Measurements from ENCODE around the gene RC3H1. TPM values are rescaled to one million over a fixed set of nuclear protein-coding genes. Genes with fewer than 3 reads are reported as not detected.

RC3H1 gene
- total RNA-seq, 2 donors from 2014 or later, result 20.3 to 34.1 TPM

DNA sequence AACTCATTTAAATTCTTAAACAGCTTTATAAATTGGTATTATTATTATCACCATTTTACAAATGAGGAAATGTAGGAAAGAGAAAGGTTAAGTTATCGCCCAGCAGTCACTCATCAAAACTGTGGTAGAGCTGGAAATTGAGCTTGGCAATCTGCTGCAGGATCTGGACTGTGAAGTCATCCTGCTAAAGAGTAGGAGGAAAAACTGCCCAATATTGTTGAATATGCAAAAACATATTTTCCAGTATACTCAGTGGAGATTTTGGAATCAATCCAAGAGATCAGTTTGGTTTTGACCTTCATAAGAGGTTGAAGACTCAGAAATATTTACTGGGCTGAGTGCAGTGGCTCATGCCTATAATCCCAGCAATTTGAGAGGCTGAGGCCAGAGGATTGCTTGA, 16.9 kb upstream of the RC3H1 start:
- no peak overlapping the region for H3K4me3 ChIP-seq
- H3K27me3 ChIP-seq (replicated peaks; ENCODE audit: insufficient read depth), result no peaks in the 10 kb centered on the region
- no peak for TF ChIP-seq POLR2AphosphoS5 (IDR thresholded peaks at IDR 0.05)
- TF ChIP-seq, protein P1, sequence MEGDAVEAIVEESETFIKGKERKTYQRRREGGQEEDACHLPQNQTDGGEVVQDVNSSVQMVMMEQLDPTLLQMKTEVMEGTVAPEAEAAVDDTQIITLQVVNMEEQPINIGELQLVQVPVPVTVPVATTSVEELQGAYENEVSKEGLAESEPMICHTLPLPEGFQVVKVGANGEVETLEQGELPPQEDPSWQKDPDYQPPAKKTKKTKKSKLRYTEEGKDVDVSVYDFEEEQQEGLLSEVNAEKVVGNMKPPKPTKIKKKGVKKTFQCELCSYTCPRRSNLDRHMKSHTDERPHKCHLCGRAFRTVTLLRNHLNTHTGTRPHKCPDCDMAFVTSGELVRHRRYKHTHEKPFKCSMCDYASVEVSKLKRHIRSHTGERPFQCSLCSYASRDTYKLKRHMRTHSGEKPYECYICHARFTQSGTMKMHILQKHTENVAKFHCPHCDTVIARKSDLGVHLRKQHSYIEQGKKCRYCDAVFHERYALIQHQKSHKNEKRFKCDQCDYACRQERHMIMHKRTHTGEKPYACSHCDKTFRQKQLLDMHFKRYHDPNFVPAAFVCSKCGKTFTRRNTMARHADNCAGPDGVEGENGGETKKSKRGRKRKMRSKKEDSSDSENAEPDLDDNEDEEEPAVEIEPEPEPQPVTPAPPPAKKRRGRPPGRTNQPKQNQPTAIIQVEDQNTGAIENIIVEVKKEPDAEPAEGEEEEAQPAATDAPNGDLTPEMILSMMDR (IDR thresholded peaks at IDR 0.05), result no peak
- no peak for TF ChIP-seq POLR2A (IDR thresholded peaks at IDR 0.05)
- no peak overlapping the region for H3K27ac ChIP-seq
- 82% methylated on average over 1 of the region's 1 CpG for WGBS
- H3K9me3 ChIP-seq, result no peaks in the 10 kb centered on the region
- no peaks in the 10 kb centered on the region for H3K36me3 ChIP-seq
- H3K4me1 ChIP-seq (replicated peaks), result no peaks in the 10 kb centered on the region
- no peak for DNase-seq (ENCODE audit: low spot score)
- intact Hi-C loops (cut with DNase I), result no loop called here

DNA sequence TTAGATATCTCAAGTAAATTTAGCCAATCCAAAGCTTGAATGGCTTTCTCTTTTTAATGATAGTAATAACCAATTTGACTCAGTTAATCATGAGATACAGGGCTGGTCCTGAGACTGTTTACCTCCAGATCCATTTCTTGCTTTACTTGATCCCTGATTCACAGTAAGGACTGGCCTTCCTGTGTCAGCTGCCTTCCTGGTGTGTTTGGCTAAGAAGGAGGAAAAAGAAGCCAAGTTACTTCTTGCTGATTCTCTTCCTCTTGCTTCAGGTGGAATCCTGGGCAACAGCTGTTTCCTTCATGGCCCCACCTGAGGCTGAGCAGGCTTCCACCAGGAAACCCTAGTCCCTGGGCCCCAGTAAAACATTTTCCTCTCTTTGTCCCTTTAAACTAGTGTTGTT, 14.6 kb upstream of the RC3H1 start:
- no peak overlapping the region for H3K4me3 ChIP-seq
- intact Hi-C loops (cut with DNase I), result no loop called here
- no peaks in the 10 kb centered on the region for H3K4me1 ChIP-seq (replicated peaks)
- no peak for DNase-seq (ENCODE audit: low spot score)
- H3K9me3 ChIP-seq, result no peaks in the 10 kb centered on the region
- TF ChIP-seq POLR2A (IDR thresholded peaks at IDR 0.05), result no peak
- TF ChIP-seq POLR2AphosphoS5 (IDR thresholded peaks at IDR 0.05), result no peak
- TF ChIP-seq, protein P1 (IDR thresholded peaks at IDR 0.05), result no peak
- no peak overlapping the region for H3K27ac ChIP-seq
- H3K36me3 ChIP-seq, result no peaks in the 10 kb centered on the region
- no peaks in the 10 kb centered on the region for H3K27me3 ChIP-seq (replicated peaks; ENCODE audit: insufficient read depth)

DNA sequence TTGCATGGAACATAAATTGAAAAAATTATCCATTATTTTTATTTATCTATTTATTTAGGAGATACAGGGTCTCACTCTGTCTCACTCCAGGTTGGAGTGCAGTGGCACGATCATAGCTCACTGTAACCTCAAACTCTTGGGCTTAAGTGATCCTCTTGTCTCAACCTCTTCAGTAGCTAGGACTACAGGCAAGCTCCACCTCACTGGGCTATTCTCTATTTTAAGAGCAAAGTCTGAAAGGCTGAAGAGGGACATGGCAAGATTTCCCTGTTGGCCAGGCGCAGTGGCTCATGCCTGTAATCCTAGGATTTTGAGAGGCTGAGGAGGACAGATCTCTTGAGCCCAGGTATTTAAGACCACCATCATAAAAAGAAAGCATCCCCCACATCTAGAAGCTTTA, 14.0 kb upstream of the RC3H1 start:
- H3K9me3 ChIP-seq, result no peaks in the 10 kb centered on the region
- no peaks in the 10 kb centered on the region for H3K36me3 ChIP-seq
- 94% methylated on average over 2 of the region's 2 CpGs for WGBS
- DNase-seq (ENCODE audit: low spot score), result no peak
- H3K27me3 ChIP-seq (replicated peaks; ENCODE audit: insufficient read depth), result no peaks in the 10 kb centered on the region
- no peak overlapping the region for H3K27ac ChIP-seq
- no peak for TF ChIP-seq POLR2AphosphoS5 (IDR thresholded peaks at IDR 0.05)
- no peak for TF ChIP-seq POLR2A (IDR thresholded peaks at IDR 0.05)
- TF ChIP-seq, protein P1 (IDR thresholded peaks at IDR 0.05), result no peak
- no peaks in the 10 kb centered on the region for H3K4me1 ChIP-seq (replicated peaks)
- no peak overlapping the region for H3K4me3 ChIP-seq
- intact Hi-C loops (cut with DNase I), result no loop called here

DNA sequence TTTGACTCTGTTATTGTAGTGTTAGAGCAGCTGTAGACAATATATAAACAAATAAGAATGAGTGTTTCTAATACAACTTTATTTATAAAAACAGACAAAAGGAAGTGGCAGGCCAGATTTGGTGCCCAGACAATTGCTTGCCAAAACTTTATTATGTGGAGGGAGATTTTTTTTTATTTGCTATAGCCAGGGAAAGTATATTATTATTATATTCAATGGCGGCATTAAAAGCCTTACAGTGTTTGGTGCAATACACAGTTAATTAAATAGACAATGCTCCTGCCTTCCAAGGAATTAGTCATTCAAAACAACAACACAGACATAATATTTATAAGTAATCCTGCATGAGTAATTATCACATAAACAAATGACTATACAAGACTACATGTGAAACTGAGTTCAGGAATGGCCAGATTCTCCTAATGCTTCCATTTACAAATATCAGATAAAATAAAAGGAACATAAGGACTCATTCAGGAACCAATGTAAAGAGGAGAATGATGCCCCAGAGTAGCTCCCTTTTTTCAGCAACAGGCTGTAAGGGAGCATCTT, 10.6 kb upstream of the RC3H1 start:
- 64% methylated on average over 1 of the region's 1 CpG for WGBS
- no peaks in the 10 kb centered on the region for H3K36me3 ChIP-seq
- no peak overlapping the region for H3K4me3 ChIP-seq
- H3K27me3 ChIP-seq (replicated peaks; ENCODE audit: insufficient read depth), result no peaks in the 10 kb centered on the region
- H3K27ac ChIP-seq, result no peak overlapping the region
- DNase-seq (ENCODE audit: low spot score), result no peak
- intact Hi-C loops (cut with DNase I), result no loop called here
- TF ChIP-seq, protein P1 (IDR thresholded peaks at IDR 0.05), result no peak
- no peaks in the 10 kb centered on the region for H3K4me1 ChIP-seq (replicated peaks)
- H3K9me3 ChIP-seq, result no peaks in the 10 kb centered on the region

DNA sequence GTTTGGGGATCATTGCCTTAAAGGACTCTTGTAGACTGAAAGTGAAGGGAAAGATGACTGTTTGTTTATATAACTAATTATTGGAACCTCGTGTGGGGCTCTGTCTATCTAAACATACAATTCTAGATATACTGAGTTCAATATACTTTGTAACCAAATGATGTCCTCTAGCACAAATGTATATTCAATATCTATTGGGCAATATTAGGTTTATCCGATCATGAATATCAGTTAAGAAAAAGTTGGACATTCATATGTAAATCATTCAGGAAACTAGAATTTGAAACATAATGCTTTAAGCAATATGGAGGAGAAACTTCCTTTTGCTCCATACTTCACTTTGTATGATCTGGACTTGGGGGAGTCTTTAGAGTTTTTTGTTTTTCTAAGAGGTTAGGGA, 8.9 kb upstream of the RC3H1 start:
- Histone ChIP-seq H3K9me3 (no peaks in the 10 kb centered on the region), H3K36me3 (no peaks in the 10 kb centered on the region), H3K27me3 (replicated peaks; ENCODE audit: insufficient read depth) (no peaks in the 10 kb centered on the region), H3K4me1 (replicated peaks) (no peaks in the 10 kb centered on the region), H3K4me3 (no peak overlapping the region), H3K27ac (no peak overlapping the region)
- TF ChIP-seq, protein P1 (IDR thresholded peaks at IDR 0.05), result no peak
- TF ChIP-seq POLR2AphosphoS5 (IDR thresholded peaks at IDR 0.05) (no peak), POLR2A (IDR thresholded peaks at IDR 0.05) (no peak)
- WGBS, result 61% methylated on average over 2 of the region's 2 CpGs
- intact Hi-C loops (cut with DNase I), result no loop called here
- DNase-seq (ENCODE audit: low spot score), result no peak
